Transverse colon (tissue), 4 donors: Measurements from ENCODE around the gene ABLIM2. TPM values are rescaled to one million over a fixed set of nuclear protein-coding genes. Genes with fewer than 3 reads are reported as not detected.

Experiments used
- DNase-seq: peaks from one replicate; pipeline ENCODE4 v3.0.0-alpha.2; 2019
- H3K27ac ChIP-seq, 4 donors: fragments of 200-600 bp; sonication (generic); 2 replicates each; pipeline ENCODE4 v1.5.1; 2016 to 2018; ENCODE audit warnings: inconsistent platforms in 4 of 4
- H3K27me3 ChIP-seq: fragments of 200-600 bp; sonication (generic); 2 replicates; pipeline ENCODE4 v1.5.1; 2017; ENCODE audit warnings: inconsistent platforms
- H3K36me3 ChIP-seq, 4 donors: fragments of 200-600 bp; sonication (generic); 2 replicates each; pipeline ENCODE4 v1.5.1; 2017 to 2019; ENCODE audit warnings: inconsistent platforms in 4 of 4
- H3K4me1 ChIP-seq, 4 donors: fragments of 200-600 bp; sonication (generic); 2 replicates each; pipeline ENCODE4 v1.5.1; 2017 to 2020; ENCODE audit warnings: inconsistent platforms in 4 of 4
- H3K4me3 ChIP-seq, 4 donors: fragments of 200-600 bp; sonication (generic); 1 replicate in 1 of 4; 2 replicates in 3 of 4; pipeline versions ENCODE4 v1.5.1 to v1.6.1; 2017 to 2019; ENCODE audit warnings: inconsistent platforms in 4 of 4
- H3K9me3 ChIP-seq, 2 donors: fragments of 200-600 bp; sonication (generic); 2 replicates each; pipeline ENCODE4 v1.5.1; 2017 to 2019; ENCODE audit warnings: inconsistent platforms in 2 of 2
- EP300 ChIP-seq: sonication (generic); formaldehyde crosslinking; IDR thresholded peaks from one replicate; pipeline ENCODE4 v1.6.1; 2017; ENCODE audit warnings: antibody characterized with exemption, low read depth
- POLR2A ChIP-seq: fragments of 450-650 bp; IDR thresholded peaks from one replicate; pipeline ENCODE4 v1.6.1; 2016; ENCODE audit warnings: antibody characterized with exemption, mild to moderate bottlenecking, moderate library complexity
- POLR2AphosphoS5 ChIP-seq, 3 donors: sonication (generic); formaldehyde crosslinking; IDR thresholded peaks; one replicate each; pipeline ENCODE4 v1.6.1; 2016; ENCODE audit warnings: antibody characterized with exemption in 3 of 3
- WGBS, 2 donors: methylation state at CpG; one replicate each; pipeline ENCODE4 v1.1.5; 2018; ENCODE audit warnings: low coverage in 1 of 2; 5-methylcytosine and 5-hydroxymethylcytosine counted together
- in situ Hi-C, 4 donors: fragments of 200-750 bp; cut with MboI; loops; one replicate each; pipeline versions ENCODE4 v1.15.0 to v1.15.1; 2017; ENCODE audit warnings: low sequenced_read_pairs in 3 of 4, low pct_ligation_motif_present in 1 of 4, low pct_unique_long_range_greater_than_20kb in 1 of 4
- intact Hi-C: fragments of 100-400 bp; cut with DNase I; formaldehyde crosslinking; loops from one replicate; pipeline ENCODE4 v1.15.1; 2023; ENCODE audit warnings: low total_unique reads
- total RNA-seq, 4 donors: library from RNA; depleted of rRNA; stranded (reverse); fragments of >200 nt; gene quantifications; one replicate each; pipeline ENCODE4 v1.1.0, GENCODE V29; 2016
- TF ChIP-seq, protein P1 (sequence below), 5 experiments: fragments of 200-600 bp in 3 of 5; fragments of 450-650 bp in 2 of 5; sonication (generic) in 3 of 5; IDR thresholded peaks; 1 replicate in 2 of 5; 2 replicates in 3 of 5; pipeline ENCODE4 v1.5.1; 2016 to 2017; ENCODE audit warnings: antibody characterized with exemption in 5 of 5, inconsistent platforms in 3 of 5, mild to moderate bottlenecking in 2 of 5, moderate library complexity in 1 of 5

The ABLIM2 gene
- total RNA-seq, 4 donors from 2014 or later, result 3.2 to 58.4 (median 14.2) TPM

DNA sequence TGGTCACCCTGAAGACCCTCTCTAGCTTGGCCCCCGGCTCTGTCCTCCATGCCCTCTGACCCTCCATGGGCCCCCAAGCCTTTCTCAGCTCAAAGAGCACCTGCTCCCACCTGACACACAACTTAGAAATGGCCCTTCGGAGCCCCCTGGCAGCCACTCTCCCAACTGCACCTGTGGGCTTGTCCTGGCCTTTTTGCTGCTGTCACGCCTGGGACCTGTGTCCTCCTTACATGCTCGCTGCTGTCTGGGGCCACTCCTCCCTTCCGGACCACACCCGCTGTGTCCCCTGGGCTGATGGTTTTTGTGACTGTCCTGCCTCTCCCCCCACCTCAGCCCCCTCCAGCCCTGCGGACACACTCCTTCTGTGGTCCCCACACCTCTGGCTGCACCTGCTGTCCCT, 112.7 kb downstream of the ABLIM2 start:
- no peaks in the 10 kb centered on the region for H3K36me3 ChIP-seq
- H3K4me1 ChIP-seq, result peaks cover 2 to 26% (median 9%) of the 10 kb centered on the region in 4 donors
- H3K27me3 ChIP-seq, result no peaks in the 10 kb centered on the region
- TF ChIP-seq POLR2AphosphoS5 (IDR thresholded peaks at IDR 0.05) (no peak), EP300 (no peak), POLR2A (no peak)
- H3K27ac ChIP-seq, result no peak overlapping the region
- in situ Hi-C loops (no loop called here), intact Hi-C loops (no loop called here)
- H3K9me3 ChIP-seq, result no peaks in the 10 kb centered on the region
- no peak overlapping the region for H3K4me3 ChIP-seq
- WGBS, 2 donors, result 73 to 80% methylated on average over 1 to 7 of the region's 7 CpGs
- DNase-seq, result peak; percentile 35

- Histone ChIP-seq H3K4me1 (peaks cover 0 to 24% (median 4%) of the 10 kb centered on the region in 4 donors), H3K27ac (peak overlapping the region in 1 of 4 donors; percentile 40), H3K27me3 (no peaks in the 10 kb centered on the region), H3K9me3 (no peaks in the 10 kb centered on the region), H3K4me3 (no peak overlapping the region), H3K36me3 (no peaks in the 10 kb centered on the region)
- intact Hi-C loops, result no loop called here
- DNase-seq, result peak; percentile 43
- 25 to 41% methylated on average over 8 to 15 of the region's 15 CpGs for WGBS, 2 donors
- TF ChIP-seq EP300 (no peak), POLR2A (no peak), POLR2AphosphoS5 (IDR thresholded peaks at IDR 0.05) (peak in 1 of 3 donors; percentile 41)
- TF ChIP-seq, protein P1, sequence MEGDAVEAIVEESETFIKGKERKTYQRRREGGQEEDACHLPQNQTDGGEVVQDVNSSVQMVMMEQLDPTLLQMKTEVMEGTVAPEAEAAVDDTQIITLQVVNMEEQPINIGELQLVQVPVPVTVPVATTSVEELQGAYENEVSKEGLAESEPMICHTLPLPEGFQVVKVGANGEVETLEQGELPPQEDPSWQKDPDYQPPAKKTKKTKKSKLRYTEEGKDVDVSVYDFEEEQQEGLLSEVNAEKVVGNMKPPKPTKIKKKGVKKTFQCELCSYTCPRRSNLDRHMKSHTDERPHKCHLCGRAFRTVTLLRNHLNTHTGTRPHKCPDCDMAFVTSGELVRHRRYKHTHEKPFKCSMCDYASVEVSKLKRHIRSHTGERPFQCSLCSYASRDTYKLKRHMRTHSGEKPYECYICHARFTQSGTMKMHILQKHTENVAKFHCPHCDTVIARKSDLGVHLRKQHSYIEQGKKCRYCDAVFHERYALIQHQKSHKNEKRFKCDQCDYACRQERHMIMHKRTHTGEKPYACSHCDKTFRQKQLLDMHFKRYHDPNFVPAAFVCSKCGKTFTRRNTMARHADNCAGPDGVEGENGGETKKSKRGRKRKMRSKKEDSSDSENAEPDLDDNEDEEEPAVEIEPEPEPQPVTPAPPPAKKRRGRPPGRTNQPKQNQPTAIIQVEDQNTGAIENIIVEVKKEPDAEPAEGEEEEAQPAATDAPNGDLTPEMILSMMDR (IDR thresholded peaks at IDR 0.05), result no peak
- in situ Hi-C loops, result no loop called here
These were observed 113.9 kb downstream of the ABLIM2 start for GRCh38 chr4:8044699-8045098.

GRCh38 chr4:8044244-8044643, 114.4 kb downstream of the ABLIM2 start:
- intact Hi-C loops, result no loop called here
- in situ Hi-C loops, result no loop called here

DNA sequence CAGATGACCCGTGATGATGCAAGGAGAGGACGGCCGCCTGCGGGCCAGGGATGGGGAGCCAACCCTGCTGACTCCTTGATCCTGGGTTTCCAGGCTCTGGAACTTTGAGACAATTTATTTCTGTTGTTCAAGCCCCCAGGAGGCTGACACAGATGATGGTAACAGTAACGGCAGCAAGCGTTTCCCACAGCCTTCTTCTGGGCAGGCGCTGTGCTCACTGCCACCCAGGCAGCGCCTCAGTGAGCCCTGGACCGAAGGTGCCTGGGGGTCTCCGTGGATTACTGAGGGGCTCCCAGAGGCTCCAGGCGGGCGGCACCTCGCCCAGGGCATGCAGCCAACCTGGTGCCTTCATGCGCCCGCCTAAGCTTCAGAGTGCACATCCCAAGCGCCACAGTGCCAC, 115.0 kb downstream of the ABLIM2 start:
- in situ Hi-C loops, result no loop called here
- 94% methylated on average over 16 of the region's 16 CpGs; no CpG with 5 or more reads in 1 of the 2 donors for WGBS, 2 donors
- DNase-seq, result no peak
- Histone ChIP-seq H3K4me1 (peaks cover 0 to 31% (median 4%) of the 10 kb centered on the region in 4 donors), H3K9me3 (no peaks in the 10 kb centered on the region), H3K27ac (no peak overlapping the region), H3K4me3 (no peak overlapping the region), H3K36me3 (no peaks in the 10 kb centered on the region), H3K27me3 (no peaks in the 10 kb centered on the region)
- TF ChIP-seq, protein P1 (IDR thresholded peaks at IDR 0.05), result no peak
- no peak for TF ChIP-seq POLR2AphosphoS5 (IDR thresholded peaks at IDR 0.05)
- TF ChIP-seq EP300, result no peak
- no peak for TF ChIP-seq POLR2A
- intact Hi-C loops, result no loop called here

More at GRCh38 chr4:8044244-8044643, 114.4 kb downstream of the ABLIM2 start:
- H3K9me3 ChIP-seq, result no peaks in the 10 kb centered on the region
- H3K36me3 ChIP-seq, result no peaks in the 10 kb centered on the region
- no peak for DNase-seq
- TF ChIP-seq, protein P1 (IDR thresholded peaks at IDR 0.05), result no peak
- WGBS, 2 donors, result 59 to 73% methylated on average over 5 to 7 of the region's 7 CpGs
- H3K4me3 ChIP-seq, result no peak overlapping the region
- H3K4me1 ChIP-seq, result peaks cover 0 to 25% (median 4%) of the 10 kb centered on the region in 4 donors
- no peak overlapping the region for H3K27ac ChIP-seq
- no peaks in the 10 kb centered on the region for H3K27me3 ChIP-seq

DNA sequence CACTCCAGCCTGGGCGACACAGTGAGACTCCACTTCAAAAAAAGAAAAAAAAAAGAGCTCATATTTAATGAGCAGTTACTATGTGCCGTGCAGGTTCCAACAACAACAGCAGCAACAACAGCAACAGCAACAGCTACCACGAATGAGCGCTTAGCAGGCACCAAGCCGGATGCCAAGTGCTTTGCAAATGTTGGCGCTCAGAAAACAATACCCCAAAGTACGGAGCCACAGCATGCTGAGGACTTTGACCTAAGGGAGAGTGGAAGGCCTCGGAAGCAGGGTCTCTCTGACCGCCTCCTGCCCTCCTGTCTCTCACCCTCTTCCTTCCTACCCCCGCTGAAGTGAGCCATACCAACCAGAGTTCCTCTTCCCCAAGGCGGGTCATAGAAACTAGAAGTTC, 116.7 kb downstream of the ABLIM2 start:
- H3K4me3 ChIP-seq, result no peak overlapping the region
- no peaks in the 10 kb centered on the region for H3K36me3 ChIP-seq
- intact Hi-C loops (no loop called here), in situ Hi-C loops (no loop called here)
- DNase-seq, result no peak
- peaks cover 0 to 31% (median 8%) of the 10 kb centered on the region in 4 donors for H3K4me1 ChIP-seq
- 75 to 79% methylated on average over 9 to 11 of the region's 11 CpGs for WGBS, 2 donors
- H3K9me3 ChIP-seq, result no peaks in the 10 kb centered on the region
- H3K27me3 ChIP-seq, result no peaks in the 10 kb centered on the region
- H3K27ac ChIP-seq, result no peak overlapping the region
- TF ChIP-seq, protein P1 (IDR thresholded peaks at IDR 0.05), result no peak
- TF ChIP-seq EP300 (no peak), POLR2A (no peak)
